ENCODE results near the gene CDH23.

The CDH23 gene

GRCh38 chr10:71719042-71719441, 322.3 kb downstream of the CDH23 start:
- no peak for DNase-seq (ENCODE audit: low read depth in 2 of 2, low spot score in 1 of 2)

- no peak for DNase-seq (ENCODE audit: low read depth in 2 of 2, low spot score in 1 of 2)
These were observed 322.9 kb downstream of the CDH23 start, which contains the start of gene C10orf105 for GRCh38 chr10:71719464-71720201. Gene C10orf105, minus strand, starts transcription at chr10:71719778. Its CDS starts 3,441 bp downstream, at chr10:71716337.

GRCh38 chr10:71720288-71720687, 323.6 kb downstream of the CDH23 start:
- no peak for DNase-seq (ENCODE audit: low read depth in 2 of 2, low spot score in 1 of 2)

- no peak for DNase-seq (ENCODE audit: low read depth in 2 of 2, low spot score in 1 of 2)
These were observed 324.6 kb downstream of the CDH23 start for GRCh38 chr10:71721313-71721712.

- DNase-seq (ENCODE audit: low read depth in 2 of 2, low spot score in 1 of 2), result no peak
These were observed 326.1 kb downstream of the CDH23 start for GRCh38 chr10:71722849-71723248.

GRCh38 chr10:71723311-71723710, 326.6 kb downstream of the CDH23 start:
- DNase-seq (ENCODE audit: low read depth in 2 of 2, low spot score in 1 of 2), result no peak

- no peak for DNase-seq (ENCODE audit: low read depth in 2 of 2, low spot score in 1 of 2)
These were observed 327.8 kb downstream of the CDH23 start for GRCh38 chr10:71724539-71724938.

GRCh38 chr10:71725249-71725648, 328.5 kb downstream of the CDH23 start:
- no peak for DNase-seq (ENCODE audit: low read depth in 2 of 2, low spot score in 1 of 2)

GRCh38 chr10:71725998-71726579, 329.4 kb downstream of the CDH23 start:
- peak in 1 of 2 donors; percentile 44 for DNase-seq (ENCODE audit: low read depth in 2 of 2, low spot score in 1 of 2)

- DNase-seq (ENCODE audit: low read depth in 2 of 2, low spot score in 1 of 2), result no peak
These were observed 329.9 kb downstream of the CDH23 start for GRCh38 chr10:71726580-71727104.

- DNase-seq (ENCODE audit: low read depth in 2 of 2, low spot score in 1 of 2), result no peak
These were observed 330.5 kb downstream of the CDH23 start for GRCh38 chr10:71727105-71727737.

- DNase-seq (ENCODE audit: low read depth in 2 of 2, low spot score in 1 of 2), result peak in 1 of 2 donors; percentile 41
These were observed 331.3 kb downstream of the CDH23 start for GRCh38 chr10:71727738-71728737.

GRCh38 chr10:71729161-71729636, 332.5 kb downstream of the CDH23 start:
- DNase-seq (ENCODE audit: low read depth in 2 of 2, low spot score in 1 of 2), result no peak

GRCh38 chr10:71731791-71732190, 335.1 kb downstream of the CDH23 start:
- DNase-seq (ENCODE audit: low read depth in 2 of 2, low spot score in 1 of 2), result no peak

GRCh38 chr10:71734797-71735196, 338.1 kb downstream of the CDH23 start:
- DNase-seq (ENCODE audit: low read depth in 2 of 2, low spot score in 1 of 2), result no peak

GRCh38 chr10:71735709-71736569, 339.2 kb downstream of the CDH23 start:
- DNase-seq (ENCODE audit: low read depth in 2 of 2, low spot score in 1 of 2), result peak in 1 of 2 donors; percentile 29

GRCh38 chr10:71736570-71736952, 339.8 kb downstream of the CDH23 start:
- no peak for DNase-seq (ENCODE audit: low read depth in 2 of 2, low spot score in 1 of 2)

GRCh38 chr10:71737001-71737833, 340.5 kb downstream of the CDH23 start:
- DNase-seq (ENCODE audit: low read depth in 2 of 2, low spot score in 1 of 2), result no peak

GRCh38 chr10:71737834-71738197, 341.1 kb downstream of the CDH23 start:
- no peak for DNase-seq (ENCODE audit: low read depth in 2 of 2, low spot score in 1 of 2)
